Omental fat pad (tissue), 4 donors: ENCODE data around the gene XPO5. TPM values are rescaled to one million over a fixed set of nuclear protein-coding genes. Genes with fewer than 3 reads are reported as not detected.
A peak's percentile ranks its signal among the peaks of the same experiment; 100 is the strongest.

Source experiments
- ATAC-seq: fragments of 150-250 bp; one replicate; pipeline ENCODE4 v1.9.1; 2016; ENCODE audit warnings: mild to moderate bottlenecking, moderate library complexity; ENCODE audit not compliant: low FRiP score
- DNase-seq: peaks from one replicate; pipeline ENCODE4 v3.0.0-alpha.2; 2019; ENCODE audit warnings: low spot score
- total RNA-seq, 4 donors: library from RNA; depleted of rRNA; stranded (reverse); fragments of >200 nt; gene quantifications; one replicate each; pipeline ENCODE4 v1.1.0, GENCODE V29; 2016
- TF ChIP-seq, protein P1 (sequence below), 3 donors: fragments of 450-650 bp; IDR thresholded peaks; one replicate each; pipeline ENCODE4 v1.5.1; 2016 to 2017; ENCODE audit warnings: antibody characterized with exemption in 3 of 3, mild to moderate bottlenecking in 3 of 3, moderate library complexity in 2 of 3

XPO5 gene
- total RNA-seq, 4 donors from 2014 or later, result 16.1 to 138 (median 21.9) TPM

- DNase-seq, result no peak
- ATAC-seq, result no peak
- TF ChIP-seq, protein P1, sequence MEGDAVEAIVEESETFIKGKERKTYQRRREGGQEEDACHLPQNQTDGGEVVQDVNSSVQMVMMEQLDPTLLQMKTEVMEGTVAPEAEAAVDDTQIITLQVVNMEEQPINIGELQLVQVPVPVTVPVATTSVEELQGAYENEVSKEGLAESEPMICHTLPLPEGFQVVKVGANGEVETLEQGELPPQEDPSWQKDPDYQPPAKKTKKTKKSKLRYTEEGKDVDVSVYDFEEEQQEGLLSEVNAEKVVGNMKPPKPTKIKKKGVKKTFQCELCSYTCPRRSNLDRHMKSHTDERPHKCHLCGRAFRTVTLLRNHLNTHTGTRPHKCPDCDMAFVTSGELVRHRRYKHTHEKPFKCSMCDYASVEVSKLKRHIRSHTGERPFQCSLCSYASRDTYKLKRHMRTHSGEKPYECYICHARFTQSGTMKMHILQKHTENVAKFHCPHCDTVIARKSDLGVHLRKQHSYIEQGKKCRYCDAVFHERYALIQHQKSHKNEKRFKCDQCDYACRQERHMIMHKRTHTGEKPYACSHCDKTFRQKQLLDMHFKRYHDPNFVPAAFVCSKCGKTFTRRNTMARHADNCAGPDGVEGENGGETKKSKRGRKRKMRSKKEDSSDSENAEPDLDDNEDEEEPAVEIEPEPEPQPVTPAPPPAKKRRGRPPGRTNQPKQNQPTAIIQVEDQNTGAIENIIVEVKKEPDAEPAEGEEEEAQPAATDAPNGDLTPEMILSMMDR (IDR thresholded peaks at IDR 0.05), result no peak
Observed at GRCh38 chr6:43497129-43497396, 78.8 kb downstream of the XPO5 start.

GRCh38 chr6:43496370-43497128, 79.3 kb downstream of the XPO5 start:
- peak; percentile 26 for ATAC-seq
- DNase-seq, result no peak
- TF ChIP-seq, protein P1 (IDR thresholded peaks at IDR 0.05), result no peak

GRCh38 chr6:43495409-43495941, 80.4 kb downstream of the XPO5 start:
- DNase-seq (no peak), ATAC-seq (no peak)
- TF ChIP-seq, protein P1 (IDR thresholded peaks at IDR 0.05), result no peak

GRCh38 chr6:43494766-43495165, 81.1 kb downstream of the XPO5 start:
- TF ChIP-seq, protein P1 (IDR thresholded peaks at IDR 0.05), result no peak
- DNase-seq, result no peak
- ATAC-seq, result no peak

DNA sequence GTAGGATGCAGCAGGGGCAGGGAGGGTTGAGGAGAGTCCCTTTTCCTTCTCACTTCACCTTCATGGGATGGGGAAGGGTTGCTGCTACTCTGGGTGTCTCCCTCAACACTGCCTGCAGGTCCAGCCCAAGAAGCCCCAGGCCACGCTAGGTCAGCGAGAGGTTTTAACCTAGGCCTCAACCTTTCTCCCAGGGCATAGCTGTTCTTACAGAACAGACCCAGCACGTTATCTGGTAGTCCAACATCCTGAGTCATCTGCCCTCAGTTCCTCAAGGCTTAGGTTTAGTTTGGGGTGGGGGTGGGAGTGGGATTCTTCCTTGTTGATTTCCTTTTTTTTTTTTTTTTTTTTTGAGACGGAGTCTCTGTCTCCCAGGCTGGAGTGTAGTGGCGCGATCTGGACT, 81.5 kb downstream of the XPO5 start:
- no peak for ATAC-seq

GRCh38 chr6:43493833-43494232, 82.0 kb downstream of the XPO5 start:
- TF ChIP-seq, protein P1 (IDR thresholded peaks at IDR 0.05), result no peak
- no peak for ATAC-seq
- no peak for DNase-seq

More for the DNA sequence above, 81.5 kb downstream of the XPO5 start:
- DNase-seq, result no peak
- TF ChIP-seq, protein P1 (IDR thresholded peaks at IDR 0.05), result no peak

GRCh38 chr6:43493230-43493629, 82.6 kb downstream of the XPO5 start:
- DNase-seq (no peak), ATAC-seq (no peak)
- TF ChIP-seq, protein P1 (IDR thresholded peaks at IDR 0.05), result no peak
